GM19438 (cell line): ENCODE data around the gene FNDC5.
"Not testable (repeated sequence)": the region's sequence is repeated elsewhere in the genome, so short reads cannot be mapped to it uniquely, and the experiment has no call there.

Experiments used
- ATAC-seq: cut with Tn5 transposase; IDR thresholded peaks from one replicate; pipeline ENCODE4 v1.9.1; 2021; ENCODE audit warnings: low read depth; ENCODE audit not compliant: unreplicated experiment

FNDC5 gene

GRCh38 chr1:32870615-32871363 is at the start of gene FNDC5:
FNDC5 (minus strand) TSS chr1:32870912.
- no peak for ATAC-seq

GRCh38 chr1:32919811-32920733 is 49.4 kb upstream of the FNDC5 start:
- no peak for ATAC-seq

- no peak for ATAC-seq
These were observed 47.5 kb upstream of the FNDC5 start for GRCh38 chr1:32918179-32918578.

- ATAC-seq, result no peak
These were observed 46.8 kb upstream of the FNDC5 start for GRCh38 chr1:32917521-32917920.

- no peak for ATAC-seq
These were observed 45.3 kb upstream of the FNDC5 start for GRCh38 chr1:32915766-32916706.

GRCh38 chr1:32910319-32910718 is 39.6 kb upstream of the FNDC5 start:
- no peak for ATAC-seq

GRCh38 chr1:32907435-32907834 is 36.7 kb upstream of the FNDC5 start:
- ATAC-seq, result no peak

- no peak for ATAC-seq
These were observed 35.9 kb upstream of the FNDC5 start for GRCh38 chr1:32906654-32907053.

GRCh38 chr1:32905588-32905987 is 34.9 kb upstream of the FNDC5 start:
- ATAC-seq, result not testable (repeated sequence)

GRCh38 chr1:32904797-32905196 is 34.1 kb upstream of the FNDC5 start:
- no peak for ATAC-seq

GRCh38 chr1:32903991-32904785 is 33.5 kb upstream of the FNDC5 start:
- ATAC-seq, result no peak

GRCh38 chr1:32902535-32902920 is 31.8 kb upstream of the FNDC5 start:
- ATAC-seq, result no peak

- no peak for ATAC-seq
These were observed 31.3 kb upstream of the FNDC5 start for GRCh38 chr1:32901823-32902534.

GRCh38 chr1:32900956-32901822 is 30.5 kb upstream of the FNDC5 start, which contains the start of gene TMEM54:
TMEM54 (minus strand) TSS chr1:32901389; CDS start chr1:32901238, 151 bp downstream.
- no peak for ATAC-seq

- no peak for ATAC-seq
These were observed 29.8 kb upstream of the FNDC5 start for GRCh38 chr1:32900371-32900955.

GRCh38 chr1:32899586-32900296 is 29.0 kb upstream of the FNDC5 start:
- ATAC-seq, result no peak

- ATAC-seq, result no peak
These were observed 28.2 kb upstream of the FNDC5 start for GRCh38 chr1:32898958-32899357.
